Activated CD4-positive, alpha-beta T cell treated with anti-CD3 and anti-CD28 coated beads, Interleukin-2, amount 10 ng/mL, durations not matched to agents 24 days and 14 days (primary cell): ENCODE measurements around the gene DEFB131A. TPM values are rescaled to one million over a fixed set of nuclear protein-coding genes. Genes with fewer than 3 reads are reported as not detected.
"Not testable (repeated sequence)": the region's sequence is repeated elsewhere in the genome, so short reads cannot be mapped to it uniquely, and the experiment has no call there.

Experiments
- DNase-seq: peaks from one replicate; pipeline ENCODE4 v3.0.0; 2022
- H3K27ac Mint-ChIP-seq: one replicate; pipeline ENCODE4 v1.8.0; 2022; ENCODE audit warnings: mild to moderate bottlenecking, mixed read lengths
- H3K27me3 Mint-ChIP-seq: one replicate; pipeline ENCODE4 v1.8.0; 2022; ENCODE audit warnings: mixed read lengths
- H3K36me3 Mint-ChIP-seq: one replicate; pipeline ENCODE4 v1.8.0; 2022; ENCODE audit warnings: low read depth, mild to moderate bottlenecking, mixed read lengths
- H3K4me1 Mint-ChIP-seq: one replicate; pipeline ENCODE4 v1.8.0; 2021; ENCODE audit warnings: mixed read lengths
- H3K4me3 Mint-ChIP-seq: one replicate; pipeline ENCODE4 v1.8.0; 2022; ENCODE audit warnings: mild to moderate bottlenecking, moderate library complexity, mixed read lengths
- H3K9me3 Mint-ChIP-seq: one replicate; pipeline ENCODE4 v1.8.0; 2021; ENCODE audit warnings: mixed read lengths
- intact Hi-C: fragments of 100-400 bp; cut with micrococcal nuclease; formaldehyde crosslinking; loops from one replicate; pipeline ENCODE4 v1.15.1; 2023
- total RNA-seq: library from RNA; stranded (reverse); gene quantifications from 2 replicates; pipeline ENCODE4 v1.2.3, GENCODE V29; 2022

Gene DEFB131A
- total RNA-seq, 1 donor from 2014 or later, result not detected

DNA sequence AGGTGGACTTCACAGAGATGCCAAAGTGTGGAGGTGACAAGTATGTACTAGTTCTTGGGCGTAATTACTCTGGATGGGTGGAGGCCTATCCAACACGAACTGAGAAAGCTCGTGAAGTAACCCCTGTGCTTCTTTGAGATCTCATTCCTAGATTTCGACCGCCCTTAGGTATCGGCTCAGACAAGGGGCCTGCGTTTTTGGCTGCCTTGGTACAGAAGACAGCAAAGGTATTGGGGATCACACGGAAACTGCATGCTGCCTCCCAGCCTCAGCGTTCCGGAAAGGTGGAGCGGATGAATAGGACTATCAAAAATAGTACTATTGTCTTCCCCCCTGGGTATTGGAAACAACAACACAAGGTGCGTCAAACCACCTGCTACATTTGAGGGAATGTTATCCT, 35.9 kb downstream of the DEFB131A start:
- H3K27me3 Mint-ChIP-seq, H3K9me3 Mint-ChIP-seq, H3K4me1 Mint-ChIP-seq, intact Hi-C loops, H3K36me3 Mint-ChIP-seq, H3K27ac Mint-ChIP-seq, H3K4me3 Mint-ChIP-seq: not testable (repeated sequence)
- peak; percentile 47 for DNase-seq

DNA sequence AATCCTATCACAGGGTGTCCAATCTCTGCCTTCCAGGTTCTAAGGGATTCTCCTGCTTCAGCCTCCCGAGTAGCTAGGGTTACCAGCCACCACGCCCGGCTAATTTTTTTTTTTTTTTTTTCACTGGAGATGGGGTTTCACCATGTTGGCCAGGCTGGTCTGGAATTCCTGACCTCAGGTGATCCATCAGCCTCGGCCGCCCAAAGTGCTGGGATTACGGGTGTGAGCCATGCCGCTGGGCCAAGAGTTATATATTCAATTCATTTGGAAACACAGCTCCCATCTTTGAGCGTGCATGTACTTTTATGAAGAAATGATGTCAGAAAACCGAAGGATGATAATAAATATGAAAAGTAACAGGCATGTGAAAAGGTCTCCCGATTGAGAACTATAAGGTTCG, 38.7 kb downstream of the DEFB131A start:
- peak; percentile 17 for DNase-seq
- H3K4me3 Mint-ChIP-seq, H3K27ac Mint-ChIP-seq, H3K4me1 Mint-ChIP-seq, H3K36me3 Mint-ChIP-seq, H3K9me3 Mint-ChIP-seq, intact Hi-C loops, H3K27me3 Mint-ChIP-seq: not testable (repeated sequence)

DNA sequence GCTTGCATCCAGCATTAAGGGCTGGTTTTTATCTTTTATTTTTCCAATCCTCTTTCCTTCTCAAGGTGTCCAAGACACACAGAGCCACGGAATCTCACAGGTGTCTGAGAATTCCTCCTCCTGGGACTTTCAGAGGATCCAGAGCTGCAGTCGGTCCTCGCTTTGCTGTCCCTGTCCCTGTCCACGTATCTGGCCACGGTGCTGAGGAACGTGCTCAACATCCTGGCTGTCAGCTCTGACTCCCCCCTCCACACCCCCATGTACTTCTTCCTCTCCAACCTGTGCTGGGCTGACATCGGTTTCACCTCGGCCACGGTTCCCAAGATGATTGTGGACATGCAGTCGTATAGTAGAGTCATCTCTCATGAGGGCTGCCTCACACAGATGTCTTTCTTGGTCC, 39.5 kb downstream of the DEFB131A start:
- H3K27me3 Mint-ChIP-seq, H3K4me3 Mint-ChIP-seq, H3K27ac Mint-ChIP-seq, H3K9me3 Mint-ChIP-seq, H3K36me3 Mint-ChIP-seq, intact Hi-C loops, H3K4me1 Mint-ChIP-seq: not testable (repeated sequence)
- peak; percentile 22 for DNase-seq

- H3K4me1 Mint-ChIP-seq, H3K4me3 Mint-ChIP-seq, H3K27me3 Mint-ChIP-seq, intact Hi-C loops, H3K36me3 Mint-ChIP-seq, H3K27ac Mint-ChIP-seq, H3K9me3 Mint-ChIP-seq: not testable (repeated sequence)
- peak; percentile 7 for DNase-seq
Observed at GRCh38 chr4:9486880-9487279, 42.7 kb downstream of the DEFB131A start.

DNA sequence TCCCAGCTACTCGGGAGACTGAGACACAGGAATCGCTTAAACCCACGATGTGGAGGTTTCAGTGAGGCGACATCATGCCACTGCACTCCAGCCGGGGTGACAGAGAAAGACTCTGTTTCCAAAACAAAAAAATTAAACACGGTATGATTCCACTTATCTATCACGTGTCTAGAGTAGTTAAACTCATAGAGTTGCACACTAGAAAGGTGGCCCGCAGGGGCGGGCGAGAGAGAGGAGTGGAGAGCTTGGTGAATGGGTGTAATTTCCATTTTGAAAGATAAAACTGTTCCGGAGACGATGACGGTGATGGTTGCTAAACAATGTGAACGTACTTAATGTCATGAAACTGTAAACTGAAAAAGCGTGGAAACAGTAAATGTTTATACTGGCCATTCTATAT, 44.6 kb downstream of the DEFB131A start:
- H3K9me3 Mint-ChIP-seq, H3K36me3 Mint-ChIP-seq, H3K4me1 Mint-ChIP-seq, H3K27me3 Mint-ChIP-seq, H3K27ac Mint-ChIP-seq, H3K4me3 Mint-ChIP-seq, intact Hi-C loops: not testable (repeated sequence)
- peak; percentile 43 for DNase-seq

DNA sequence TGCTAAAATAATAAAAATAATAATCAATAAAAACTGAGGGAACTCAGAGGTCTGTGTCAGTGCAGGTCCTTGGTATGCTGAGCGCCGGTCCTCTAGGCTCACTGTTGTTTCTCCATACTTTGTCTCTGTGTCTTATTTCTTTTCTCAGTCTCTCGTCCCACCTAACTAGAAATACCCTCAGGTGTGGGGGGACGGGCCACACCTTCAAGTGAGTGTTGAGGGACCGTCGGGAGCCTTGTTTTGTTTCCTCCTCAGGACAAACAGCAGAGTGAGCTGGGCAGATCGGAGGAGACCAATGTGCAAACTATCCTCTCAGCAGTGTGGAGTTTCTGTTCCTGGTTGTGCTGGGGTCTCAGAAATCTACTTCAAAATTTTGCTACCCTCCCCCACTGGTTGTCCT, 46.3 kb downstream of the DEFB131A start:
- H3K36me3 Mint-ChIP-seq, H3K4me3 Mint-ChIP-seq, H3K9me3 Mint-ChIP-seq, H3K27me3 Mint-ChIP-seq, H3K4me1 Mint-ChIP-seq, intact Hi-C loops, H3K27ac Mint-ChIP-seq: not testable (repeated sequence)
- DNase-seq, result peak; percentile 42

DNA sequence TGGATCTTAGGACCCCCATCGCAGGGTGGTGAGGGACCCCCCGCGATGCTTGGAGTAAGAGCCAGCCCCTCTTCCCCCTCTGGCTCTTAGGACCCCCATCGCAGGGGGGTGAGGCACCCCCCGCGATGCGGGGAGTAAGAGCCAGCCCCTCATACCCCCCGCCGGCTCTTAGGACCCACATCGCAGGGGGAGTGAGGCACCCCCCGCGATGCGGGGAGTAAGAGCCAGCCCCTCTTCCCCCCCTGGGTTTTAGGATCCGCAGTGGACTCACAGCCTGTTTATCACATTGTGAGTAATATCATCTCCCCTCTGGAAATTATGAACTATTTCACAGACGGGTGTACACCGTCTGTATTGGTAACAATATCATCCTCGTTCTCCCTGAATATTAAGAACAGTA, 46.8 kb downstream of the DEFB131A start:
- intact Hi-C loops, H3K4me1 Mint-ChIP-seq, H3K27me3 Mint-ChIP-seq, H3K36me3 Mint-ChIP-seq, H3K9me3 Mint-ChIP-seq, H3K4me3 Mint-ChIP-seq, H3K27ac Mint-ChIP-seq: not testable (repeated sequence)
- peak; percentile 45 for DNase-seq

GRCh38 chr4:9493589-9493988, 49.4 kb downstream of the DEFB131A start:
- H3K27me3 Mint-ChIP-seq, H3K9me3 Mint-ChIP-seq, H3K4me1 Mint-ChIP-seq, H3K36me3 Mint-ChIP-seq, H3K27ac Mint-ChIP-seq, H3K4me3 Mint-ChIP-seq, intact Hi-C loops: not testable (repeated sequence)
- DNase-seq, result peak; percentile 53

GRCh38 chr4:9494256-9495035, 50.2 kb downstream of the DEFB131A start:
- H3K27me3 Mint-ChIP-seq, result peaks cover 13% of the 10 kb centered on the region
- H3K36me3 Mint-ChIP-seq, intact Hi-C loops, H3K4me1 Mint-ChIP-seq, H3K27ac Mint-ChIP-seq, H3K9me3 Mint-ChIP-seq, H3K4me3 Mint-ChIP-seq: not testable (repeated sequence)
- peak; percentile 50 for DNase-seq

DNA sequence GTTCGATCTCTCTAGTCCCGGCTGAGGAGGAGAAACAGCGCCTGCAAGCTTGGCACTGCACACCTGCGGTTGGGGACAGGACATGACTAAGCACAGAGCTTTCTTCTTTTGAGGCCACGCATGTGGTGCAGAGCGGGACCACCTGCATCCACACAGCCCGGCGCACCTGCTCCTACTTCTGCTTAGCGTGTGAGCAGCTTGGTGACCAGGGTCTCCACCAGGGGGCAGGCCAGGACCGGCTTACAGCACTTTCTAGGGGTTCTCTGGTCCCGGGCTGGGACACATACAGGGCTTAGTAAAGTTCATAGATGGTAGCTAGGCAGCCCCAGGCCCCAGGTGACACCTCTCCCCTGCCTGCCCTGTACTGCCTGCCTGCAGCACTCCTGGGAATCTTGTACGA, 51.2 kb downstream of the DEFB131A start:
- H3K4me3 Mint-ChIP-seq, H3K27ac Mint-ChIP-seq, H3K36me3 Mint-ChIP-seq, H3K4me1 Mint-ChIP-seq, intact Hi-C loops, H3K9me3 Mint-ChIP-seq: not testable (repeated sequence)
- peak; percentile 89 for DNase-seq
- H3K27me3 Mint-ChIP-seq, result peaks cover 13% of the 10 kb centered on the region

- DNase-seq, result peak; percentile 34
- intact Hi-C loops, H3K9me3 Mint-ChIP-seq, H3K4me1 Mint-ChIP-seq, H3K36me3 Mint-ChIP-seq, H3K27ac Mint-ChIP-seq, H3K4me3 Mint-ChIP-seq: not testable (repeated sequence)
- peaks cover 13% of the 10 kb centered on the region for H3K27me3 Mint-ChIP-seq
Observed at GRCh38 chr4:9497575-9498467, 53.6 kb downstream of the DEFB131A start.

GRCh38 chr4:9498468-9499040, 54.3 kb downstream of the DEFB131A start:
- H3K9me3 Mint-ChIP-seq, H3K4me3 Mint-ChIP-seq, H3K36me3 Mint-ChIP-seq, H3K4me1 Mint-ChIP-seq, H3K27ac Mint-ChIP-seq, intact Hi-C loops: not testable (repeated sequence)
- DNase-seq, result peak; percentile 40
- H3K27me3 Mint-ChIP-seq, result peaks cover 13% of the 10 kb centered on the region

DNA sequence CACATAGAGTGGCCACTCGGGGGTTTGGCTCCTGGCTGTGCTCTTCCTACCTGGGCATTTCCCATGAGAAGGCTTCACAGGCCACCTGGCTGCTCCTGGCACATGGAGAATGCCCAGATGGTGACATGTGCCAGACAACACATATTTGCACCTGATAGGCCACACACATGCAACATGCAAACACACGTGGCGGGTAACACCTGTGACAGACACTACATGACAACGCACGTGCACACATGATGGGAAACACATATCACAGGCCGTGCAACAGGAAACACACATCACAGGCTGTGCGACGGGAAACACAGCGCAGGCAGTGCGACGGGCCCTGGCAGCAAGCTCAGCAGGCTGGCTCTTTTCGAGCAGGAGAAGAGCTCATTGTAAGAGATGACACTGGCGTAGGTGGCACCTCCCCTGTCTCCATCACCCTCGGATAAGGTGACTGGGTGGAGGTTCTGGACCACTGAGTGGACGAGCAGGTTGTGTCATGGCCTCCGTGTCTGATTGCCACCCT, 55.8 kb downstream of the DEFB131A start:
- H3K4me3 Mint-ChIP-seq, H3K9me3 Mint-ChIP-seq, intact Hi-C loops, H3K4me1 Mint-ChIP-seq, H3K36me3 Mint-ChIP-seq, H3K27ac Mint-ChIP-seq: not testable (repeated sequence)
- DNase-seq, result peak; percentile 51
- peaks cover 13% of the 10 kb centered on the region for H3K27me3 Mint-ChIP-seq
